Pulmonary artery endothelial cell (primary cell): ENCODE data around the gene KDM1B. TPM values are rescaled to one million over a fixed set of nuclear protein-coding genes. Genes with fewer than 3 reads are reported as not detected.

Experiments used
- DNase-seq: peaks from one replicate; pipeline ENCODE4 v3.0.0-alpha.2; 2011; ENCODE audit warnings: low read depth, low spot score
- total RNA-seq: library from RNA; depleted of rRNA; stranded (reverse); fragments of >200 nt; gene quantifications from 2 replicates; pipeline ENCODE4 v1.2.3, GENCODE V29; 2014

Gene KDM1B, protein sequence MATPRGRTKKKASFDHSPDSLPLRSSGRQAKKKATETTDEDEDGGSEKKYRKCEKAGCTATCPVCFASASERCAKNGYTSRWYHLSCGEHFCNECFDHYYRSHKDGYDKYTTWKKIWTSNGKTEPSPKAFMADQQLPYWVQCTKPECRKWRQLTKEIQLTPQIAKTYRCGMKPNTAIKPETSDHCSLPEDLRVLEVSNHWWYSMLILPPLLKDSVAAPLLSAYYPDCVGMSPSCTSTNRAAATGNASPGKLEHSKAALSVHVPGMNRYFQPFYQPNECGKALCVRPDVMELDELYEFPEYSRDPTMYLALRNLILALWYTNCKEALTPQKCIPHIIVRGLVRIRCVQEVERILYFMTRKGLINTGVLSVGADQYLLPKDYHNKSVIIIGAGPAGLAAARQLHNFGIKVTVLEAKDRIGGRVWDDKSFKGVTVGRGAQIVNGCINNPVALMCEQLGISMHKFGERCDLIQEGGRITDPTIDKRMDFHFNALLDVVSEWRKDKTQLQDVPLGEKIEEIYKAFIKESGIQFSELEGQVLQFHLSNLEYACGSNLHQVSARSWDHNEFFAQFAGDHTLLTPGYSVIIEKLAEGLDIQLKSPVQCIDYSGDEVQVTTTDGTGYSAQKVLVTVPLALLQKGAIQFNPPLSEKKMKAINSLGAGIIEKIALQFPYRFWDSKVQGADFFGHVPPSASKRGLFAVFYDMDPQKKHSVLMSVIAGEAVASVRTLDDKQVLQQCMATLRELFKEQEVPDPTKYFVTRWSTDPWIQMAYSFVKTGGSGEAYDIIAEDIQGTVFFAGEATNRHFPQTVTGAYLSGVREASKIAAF
- 8.3 and 15.1 TPM in 2 replicates for total RNA-seq

DNA sequence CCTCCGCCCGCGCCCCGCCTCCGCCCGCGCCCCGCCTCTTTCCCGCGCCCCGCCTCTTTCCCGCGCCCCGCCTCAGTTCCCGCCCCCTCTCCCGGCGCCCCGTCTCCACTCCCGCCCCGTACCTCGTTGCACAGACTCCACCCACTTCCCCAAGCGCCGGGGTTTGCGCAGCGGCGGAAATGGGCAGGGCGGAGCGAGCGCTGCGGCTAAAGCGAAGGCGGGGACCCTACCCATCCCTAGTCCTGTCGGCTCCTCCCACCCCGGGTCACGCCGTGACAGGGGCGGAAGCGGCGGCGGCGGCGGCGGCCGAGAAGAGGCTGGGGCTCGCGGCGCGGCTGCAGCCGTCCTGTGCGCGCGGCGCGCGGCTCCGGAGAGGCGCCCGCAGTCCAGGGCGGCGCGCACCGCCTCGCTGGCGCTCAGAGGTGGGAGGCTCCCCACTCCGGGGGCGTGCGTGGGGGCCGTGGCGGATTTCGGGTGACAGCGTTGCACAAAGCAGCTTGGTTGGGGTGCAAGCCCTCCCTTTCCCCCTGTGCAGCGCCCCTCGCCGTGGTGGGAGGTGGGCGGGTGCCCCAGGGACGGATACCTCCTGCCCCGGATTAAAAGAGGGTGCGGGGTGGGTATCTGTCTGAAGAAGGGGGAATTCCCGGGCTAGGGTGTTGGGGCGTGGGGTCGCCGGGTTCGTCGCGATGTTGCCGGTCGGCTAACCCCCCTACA, at the start of gene KDM1B:
KDM1B (plus strand) TSS at position 273 of the 714 bp plus-strand sequence. CDS start 4,474 bp downstream, outside the sequence.
- peak; percentile 92 for DNase-seq

DNA sequence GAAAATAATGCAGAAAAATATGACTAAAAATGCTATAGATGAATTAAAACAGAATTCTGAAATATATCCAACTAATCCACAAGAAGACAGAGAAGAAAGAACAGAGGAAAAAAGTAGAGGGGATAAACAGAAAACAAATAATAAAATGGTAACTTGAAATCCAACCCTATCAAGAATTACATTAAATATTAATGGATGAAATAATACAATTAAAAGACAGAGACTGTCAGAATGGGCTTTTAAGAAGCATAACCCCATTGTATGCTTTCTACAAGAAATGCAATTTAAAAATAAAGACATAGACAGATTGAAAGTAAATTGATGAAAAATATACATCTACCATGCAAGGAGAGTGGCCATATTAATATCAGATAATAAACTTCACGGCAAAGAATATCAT, 48.2 kb upstream of the KDM1B start:
- DNase-seq, result no peak

DNA sequence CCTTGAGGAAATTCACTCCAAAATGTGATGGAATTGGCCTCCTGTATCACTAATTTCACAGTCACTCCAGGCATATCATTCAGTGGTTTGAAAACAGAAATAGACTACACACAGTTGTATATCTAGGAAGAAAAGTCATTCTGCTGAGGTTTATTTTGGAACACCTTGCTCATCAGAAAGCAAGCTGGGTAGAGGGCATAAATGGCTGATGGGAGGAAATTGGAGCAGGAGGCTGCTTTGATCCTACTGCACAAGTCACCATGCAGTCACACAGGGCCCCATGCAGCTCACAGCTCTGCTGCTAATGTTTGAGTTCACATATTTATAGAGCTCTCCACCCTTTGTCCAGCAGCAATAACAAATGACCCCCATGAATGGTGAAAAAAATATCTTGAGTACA, 45.1 kb upstream of the KDM1B start:
- no peak for DNase-seq

DNA sequence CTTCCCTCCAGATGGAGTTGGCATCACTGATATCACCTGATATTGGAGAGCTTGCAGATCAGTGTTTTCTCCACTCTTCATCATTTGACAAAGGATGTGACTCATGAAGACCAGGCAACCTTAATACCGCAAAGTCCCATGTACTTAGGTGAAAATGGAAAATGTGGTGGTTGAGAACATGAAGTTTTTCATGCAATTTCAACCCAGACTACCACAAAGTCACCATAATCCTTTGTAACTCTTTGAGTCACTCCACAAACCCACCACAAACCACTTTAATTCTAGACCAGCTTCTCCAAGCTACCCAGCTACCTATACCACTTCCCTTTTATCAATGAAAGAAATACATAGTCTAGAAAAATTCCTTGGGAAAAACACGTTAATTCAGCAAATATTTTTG, 39.9 kb upstream of the KDM1B start:
- no peak for DNase-seq

DNA sequence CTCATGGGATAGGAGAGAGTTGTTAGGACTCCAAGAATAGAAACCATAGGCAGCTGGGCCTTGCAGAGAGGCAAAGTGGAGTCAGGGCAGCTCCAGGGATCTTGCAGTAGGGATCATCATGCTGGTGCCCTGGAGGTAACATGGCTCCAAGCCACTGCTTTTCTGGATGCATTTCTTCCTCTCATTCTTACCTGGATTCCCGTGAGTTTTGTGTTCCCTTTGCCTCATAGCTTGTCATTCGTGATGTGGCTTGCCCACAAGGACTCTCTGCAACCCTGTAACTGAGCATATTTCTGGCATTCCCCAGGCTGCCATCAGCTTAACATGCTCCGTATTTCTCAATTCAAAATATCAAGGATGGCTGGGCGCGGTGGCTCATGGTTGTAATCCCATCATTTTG, 38.1 kb upstream of the KDM1B start:
- DNase-seq, result no peak

DNA sequence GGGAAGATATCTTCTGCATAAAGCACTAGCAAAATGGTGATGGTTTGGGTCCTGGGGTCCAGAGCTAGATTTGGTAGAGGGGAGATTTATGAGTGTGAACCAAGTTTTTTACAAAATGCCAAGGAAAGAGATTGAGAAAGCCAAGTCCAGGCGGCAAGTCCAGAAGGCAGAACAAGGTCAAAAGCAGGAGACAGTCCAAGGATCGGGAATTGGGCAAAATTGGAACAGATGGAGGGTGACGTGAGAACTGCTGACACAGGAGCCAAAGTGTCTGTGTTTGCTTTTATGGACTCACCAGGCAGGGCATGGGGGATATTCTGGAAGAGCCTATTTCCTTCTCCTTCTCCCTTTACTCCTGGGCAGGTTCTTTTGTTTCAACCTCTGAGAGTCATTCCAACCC, 36.9 kb upstream of the KDM1B start:
- no peak for DNase-seq

DNA sequence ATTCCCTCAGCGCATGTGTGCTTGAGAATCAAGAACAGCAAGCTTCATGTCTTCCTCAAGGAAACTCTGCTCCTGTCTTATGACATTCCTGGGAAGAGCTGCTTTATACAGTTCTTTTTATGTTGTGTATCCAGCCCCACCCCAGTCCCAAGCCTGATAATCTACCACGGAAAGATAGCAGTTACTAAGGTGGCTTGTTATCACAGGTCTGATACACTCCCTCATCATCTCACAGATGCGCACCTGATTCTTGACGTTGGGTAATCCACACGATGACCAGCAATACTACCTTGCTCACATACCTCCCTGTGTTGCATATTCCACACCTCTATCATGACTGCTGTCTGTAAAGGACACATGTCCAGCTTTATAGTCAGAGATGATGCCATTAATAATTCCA, 36.0 kb upstream of the KDM1B start:
- no peak for DNase-seq

DNA sequence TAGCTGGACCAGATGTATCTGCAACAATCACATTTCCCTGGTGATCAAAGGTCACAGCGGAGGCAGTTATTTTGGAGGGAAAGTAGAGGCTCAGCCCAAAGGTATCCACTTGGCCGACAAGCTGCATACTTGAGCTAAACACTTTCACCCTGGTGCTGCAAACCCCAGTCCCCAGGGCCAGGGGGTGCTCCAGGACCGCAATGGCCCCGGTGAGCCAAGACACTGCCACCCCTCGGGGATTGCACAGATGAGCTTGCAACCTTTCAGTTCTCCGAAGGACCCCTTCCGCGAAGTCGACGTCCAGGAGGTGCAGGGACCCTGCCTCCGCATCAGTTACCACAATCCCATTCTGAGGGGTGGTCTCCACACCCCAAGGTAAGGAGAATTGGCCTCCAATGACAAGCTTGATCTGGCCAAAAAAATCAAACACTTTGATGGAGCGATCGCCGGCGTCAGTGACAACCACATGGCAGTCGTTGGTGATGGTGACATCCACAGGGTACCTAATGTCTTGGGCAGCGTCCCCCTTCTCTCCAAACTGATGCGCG, 33.6 kb upstream of the KDM1B start:
- DNase-seq, result no peak

DNA sequence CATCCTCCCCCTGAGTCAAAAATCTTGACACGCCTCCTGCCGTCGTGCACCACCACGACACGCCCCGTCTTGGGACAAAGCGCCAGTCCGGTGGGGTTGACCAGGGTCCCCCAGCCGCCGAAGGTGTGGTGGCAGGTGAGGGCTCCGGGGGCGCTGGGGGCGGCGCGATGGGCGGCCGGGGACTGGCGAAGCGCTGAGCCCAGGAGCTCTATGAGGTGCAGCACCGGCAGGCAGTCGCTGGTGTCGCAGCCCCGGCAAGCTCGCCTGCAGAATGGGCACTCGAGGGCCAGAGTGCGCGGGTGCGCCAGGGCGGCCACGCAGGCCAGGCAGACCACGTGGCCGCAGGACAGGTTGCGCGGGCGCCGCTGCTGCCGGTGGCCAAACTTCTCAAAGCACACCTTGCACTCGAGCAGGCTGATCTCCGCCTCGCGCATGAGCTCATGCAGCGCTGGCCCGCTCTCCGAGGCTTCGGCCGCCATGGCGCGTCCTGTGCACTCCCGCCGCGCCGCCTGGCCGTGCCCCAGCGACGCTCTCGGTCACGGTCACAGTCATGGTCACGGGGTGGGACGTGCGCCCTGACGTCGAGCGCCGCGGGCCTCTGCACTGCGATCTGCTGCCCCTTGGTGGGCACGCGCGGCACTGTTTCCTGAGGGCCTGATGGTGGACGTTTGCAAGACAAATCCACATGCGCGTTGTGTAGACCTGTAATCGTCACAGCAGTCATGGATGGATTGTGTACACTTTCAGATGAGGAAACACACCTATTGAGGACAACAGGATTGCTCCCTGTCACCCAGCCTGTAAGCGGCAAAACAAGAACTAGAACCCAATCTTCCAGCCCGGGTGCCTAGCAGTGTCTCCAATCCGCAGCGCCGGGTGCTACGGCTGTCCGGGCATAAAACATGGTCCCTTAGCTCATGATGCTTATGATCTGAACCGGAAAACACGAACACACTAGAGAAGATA, 32.8 kb upstream of the KDM1B start, which contains the start of gene NHLRC1:
NHLRC1 (minus strand) TSS at position 550 of the 966 bp plus-strand sequence; CDS start at position 479, 71 bp downstream.
- peak; percentile 71 for DNase-seq

DNA sequence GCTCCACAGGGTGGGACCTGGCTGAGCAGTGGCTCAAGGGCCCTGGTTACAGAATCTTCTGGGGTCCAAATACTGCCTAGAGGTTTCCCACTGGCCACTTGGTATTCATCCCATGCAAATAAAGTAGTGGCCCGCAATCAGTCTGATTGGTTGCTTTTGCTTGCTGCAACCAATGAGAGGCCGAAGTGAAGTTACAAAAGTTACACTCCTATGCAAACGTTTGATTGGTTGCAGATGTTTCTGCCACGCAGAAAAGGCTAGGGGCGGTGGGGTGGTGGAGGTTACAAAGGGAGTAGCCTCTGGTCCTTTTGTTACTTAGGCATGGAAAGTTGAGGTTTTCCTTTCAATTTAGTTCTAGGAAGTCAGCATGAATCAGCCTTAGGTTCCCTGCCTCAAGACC, 29.1 kb upstream of the KDM1B start:
- no peak for DNase-seq

DNA sequence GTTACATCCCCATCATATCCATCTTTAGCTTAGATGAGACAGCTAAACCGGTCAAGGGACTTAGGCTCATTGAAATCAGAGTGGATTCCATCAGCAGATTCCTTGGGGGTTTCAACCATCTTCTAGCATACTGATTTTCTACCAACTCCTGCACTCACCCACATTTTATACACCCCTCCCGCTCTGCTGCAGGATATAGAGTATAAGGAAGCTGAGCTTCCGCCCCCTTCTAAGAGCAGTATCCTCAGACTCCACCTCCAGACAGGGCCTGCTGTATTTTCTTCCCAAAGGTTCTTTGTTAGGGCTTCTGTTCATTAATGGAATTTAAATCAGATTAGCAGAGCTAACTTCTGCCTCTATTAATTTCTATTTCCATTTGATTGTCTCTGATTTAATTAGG, 22.9 kb upstream of the KDM1B start:
- DNase-seq, result no peak

DNA sequence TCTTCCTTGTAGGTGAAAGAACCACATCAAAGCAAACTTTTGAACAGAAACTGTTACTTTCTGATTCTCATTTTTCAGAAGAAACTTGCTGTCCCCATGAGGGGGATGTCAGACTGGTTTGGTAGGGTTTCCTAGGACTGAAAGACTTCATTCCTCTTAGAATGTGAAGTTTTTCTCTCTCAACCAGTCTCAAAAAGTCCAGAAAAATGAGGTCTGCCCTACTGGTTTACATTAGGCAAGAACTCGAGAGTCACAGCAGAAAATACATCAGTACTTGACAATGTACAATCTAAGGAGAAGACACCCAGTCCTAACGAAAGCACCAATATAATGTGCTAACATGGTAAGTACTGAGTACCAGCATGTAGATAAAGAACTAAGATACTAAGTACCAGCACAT, 20.1 kb upstream of the KDM1B start:
- no peak for DNase-seq

DNA sequence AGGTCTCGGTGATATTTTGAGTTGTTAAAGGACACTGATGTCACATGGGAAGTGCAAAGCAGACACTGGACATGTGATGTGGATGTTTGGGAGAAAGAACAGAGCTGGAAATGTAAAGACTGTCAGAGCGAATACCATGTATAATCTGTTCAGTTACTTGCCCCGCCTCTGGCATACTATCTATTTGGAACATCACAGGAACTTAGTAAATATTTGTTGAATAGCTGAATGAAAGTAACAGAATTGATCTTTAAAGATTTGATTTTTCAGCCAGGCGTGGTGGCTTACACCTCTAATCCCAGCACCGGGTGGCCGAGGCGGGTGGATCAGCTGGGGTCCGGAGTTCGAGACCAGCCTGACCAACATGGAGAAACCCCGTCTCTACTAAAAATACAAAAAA, 19.0 kb upstream of the KDM1B start:
- no peak for DNase-seq

DNA sequence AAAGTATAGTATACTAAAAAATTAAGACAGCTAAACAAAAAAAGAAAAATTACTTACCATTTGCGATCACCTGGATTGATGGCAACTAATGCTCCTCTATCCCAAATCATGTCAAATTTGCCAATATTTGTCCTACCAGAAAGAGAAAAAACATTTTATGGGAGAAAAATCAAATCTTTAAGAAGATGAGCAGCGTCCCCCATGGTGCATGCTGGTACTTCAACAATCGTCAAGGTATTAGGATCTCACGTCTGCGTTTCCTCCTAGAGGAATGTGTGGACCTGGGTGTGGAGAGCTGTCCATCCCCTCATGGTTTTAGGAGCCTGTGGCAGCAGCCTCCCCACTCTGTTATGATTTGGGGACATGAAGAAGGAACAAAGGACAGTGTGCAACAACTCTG, 16.3 kb upstream of the KDM1B start:
- no peak for DNase-seq

DNA sequence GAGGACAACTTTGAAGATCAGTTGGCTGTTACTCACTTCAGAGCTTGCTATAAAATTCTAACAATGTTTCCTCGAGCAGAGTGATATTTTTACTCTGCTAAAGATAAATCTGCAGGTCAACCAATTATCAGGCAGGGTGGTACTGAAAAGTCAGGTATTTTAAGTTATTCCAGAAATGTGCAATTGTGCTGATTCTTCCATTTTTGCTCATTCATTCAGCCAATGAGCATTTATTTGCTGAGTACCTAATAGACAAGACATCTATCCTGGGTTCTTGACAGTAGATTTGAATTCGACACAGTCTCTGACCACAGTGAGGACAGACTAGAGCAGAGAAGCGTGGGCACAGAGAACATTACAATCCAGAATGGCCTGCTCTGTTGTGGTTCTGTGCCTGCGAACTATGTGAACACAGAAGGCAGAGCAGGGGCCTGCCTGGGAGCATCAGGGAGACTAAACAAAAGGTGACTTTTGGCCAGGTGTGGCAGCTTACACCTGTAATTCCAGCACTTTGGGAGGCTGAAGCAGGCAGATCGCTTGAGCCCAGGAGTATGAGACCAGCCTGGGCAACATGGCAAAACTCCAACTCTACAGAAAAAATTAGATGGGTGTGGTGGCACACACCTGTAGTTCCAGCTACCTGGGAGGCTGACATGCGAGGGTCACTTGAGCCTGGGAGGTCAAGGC, 15.1 kb upstream of the KDM1B start:
- no peak for DNase-seq

DNA sequence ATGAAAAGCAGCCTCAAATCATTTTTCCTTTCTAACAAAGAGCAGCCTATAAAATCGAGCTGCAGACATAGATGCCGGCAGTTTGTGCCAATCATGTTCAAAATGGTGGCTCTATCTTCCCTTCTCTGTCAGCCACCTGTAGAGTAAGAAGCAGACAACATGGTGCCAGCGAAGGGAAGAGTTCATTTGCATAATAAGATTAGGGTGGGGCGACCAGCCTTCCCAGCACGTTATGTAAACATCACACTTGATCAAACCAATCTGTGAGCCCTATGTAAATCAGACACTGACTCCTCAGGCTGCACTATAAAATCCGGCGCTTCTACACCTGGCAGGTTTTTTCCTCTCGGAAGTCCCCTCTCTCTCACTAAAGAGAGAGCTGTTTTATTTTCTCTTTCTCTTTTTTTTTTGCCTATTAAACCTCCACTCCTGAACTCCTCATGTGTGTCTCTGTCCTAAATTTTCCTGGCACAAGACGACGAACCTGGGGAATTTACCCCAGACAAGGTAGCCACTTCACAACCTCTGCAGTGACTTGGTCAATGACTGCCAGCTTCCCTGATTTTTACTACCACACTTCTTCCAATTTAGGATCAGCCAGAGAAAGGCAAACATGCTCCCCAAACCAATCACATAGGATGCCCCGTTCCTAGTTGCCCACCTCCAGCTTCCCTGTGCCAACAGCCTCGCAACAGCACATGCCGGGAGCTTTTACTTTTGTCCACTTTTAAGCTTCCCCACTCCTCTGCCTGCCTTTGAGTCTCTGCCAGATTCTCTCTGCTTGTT, 13.2 kb upstream of the KDM1B start:
- DNase-seq, result no peak

DNA sequence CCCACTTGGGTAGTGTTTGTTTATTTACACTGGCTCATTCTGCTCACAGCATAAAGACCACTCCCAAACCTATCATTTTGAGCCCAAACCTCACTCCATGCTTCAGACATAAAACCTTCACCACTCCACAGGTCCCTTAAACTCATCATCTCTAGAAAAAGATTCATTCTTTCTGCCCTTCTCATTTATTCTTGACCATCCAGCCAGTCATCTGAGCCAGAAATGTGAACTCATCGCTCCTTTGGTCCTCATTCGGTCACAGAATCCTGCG, 12.7 kb upstream of the KDM1B start:
- DNase-seq, result no peak

DNA sequence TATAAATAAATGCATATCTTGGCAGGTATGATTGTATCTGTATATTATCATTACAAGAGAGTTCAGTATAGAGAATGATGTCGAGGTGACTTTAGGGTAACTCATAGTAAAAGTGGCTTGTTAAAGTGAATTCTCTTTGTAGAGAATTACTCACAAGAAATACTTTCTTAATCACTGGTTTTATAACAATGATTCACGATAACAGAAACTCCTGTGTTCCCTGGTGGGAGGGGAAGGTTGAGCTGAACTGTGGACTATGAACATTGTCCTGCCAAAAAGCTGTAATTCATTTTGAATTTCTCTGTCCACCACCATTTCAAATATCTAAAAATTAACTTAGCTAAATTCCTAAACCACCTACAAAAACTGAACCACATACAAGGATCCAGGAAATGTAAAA, 8.1 kb upstream of the KDM1B start:
- DNase-seq, result no peak

DNA sequence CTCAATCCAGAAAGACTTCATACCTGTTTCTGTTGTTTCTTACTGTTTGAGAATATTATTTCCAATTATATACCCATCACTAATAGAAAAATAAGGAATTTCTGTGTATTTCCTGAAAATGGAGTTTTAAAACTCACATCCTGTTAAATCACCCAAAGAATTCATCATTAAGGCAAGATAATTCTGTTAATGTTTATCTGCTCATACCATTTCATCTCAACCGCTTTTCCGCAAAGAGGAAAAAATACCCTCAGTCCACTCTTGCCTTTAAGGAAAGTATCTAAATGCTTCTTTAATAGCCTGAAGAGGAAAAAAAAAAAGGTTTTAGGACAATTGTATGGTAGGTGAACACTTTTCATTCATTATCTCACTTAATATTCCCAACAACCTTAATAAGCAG, 7.6 kb upstream of the KDM1B start:
- DNase-seq, result no peak
